Measurements from ENCODE around the gene GPR22. TPM values are rescaled to one million over a fixed set of nuclear protein-coding genes. Genes with fewer than 3 reads are reported as not detected.

GPR22 gene, protein sequence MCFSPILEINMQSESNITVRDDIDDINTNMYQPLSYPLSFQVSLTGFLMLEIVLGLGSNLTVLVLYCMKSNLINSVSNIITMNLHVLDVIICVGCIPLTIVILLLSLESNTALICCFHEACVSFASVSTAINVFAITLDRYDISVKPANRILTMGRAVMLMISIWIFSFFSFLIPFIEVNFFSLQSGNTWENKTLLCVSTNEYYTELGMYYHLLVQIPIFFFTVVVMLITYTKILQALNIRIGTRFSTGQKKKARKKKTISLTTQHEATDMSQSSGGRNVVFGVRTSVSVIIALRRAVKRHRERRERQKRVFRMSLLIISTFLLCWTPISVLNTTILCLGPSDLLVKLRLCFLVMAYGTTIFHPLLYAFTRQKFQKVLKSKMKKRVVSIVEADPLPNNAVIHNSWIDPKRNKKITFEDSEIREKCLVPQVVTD
- total RNA-seq, result not detected
- polyA plus RNA-seq, result not detected
- long read RNA-seq, donor 1, result 0 reads
- long read RNA-seq, donor 2, result 0 reads
- long read RNA-seq, donor 3, result 0 reads

DNA sequence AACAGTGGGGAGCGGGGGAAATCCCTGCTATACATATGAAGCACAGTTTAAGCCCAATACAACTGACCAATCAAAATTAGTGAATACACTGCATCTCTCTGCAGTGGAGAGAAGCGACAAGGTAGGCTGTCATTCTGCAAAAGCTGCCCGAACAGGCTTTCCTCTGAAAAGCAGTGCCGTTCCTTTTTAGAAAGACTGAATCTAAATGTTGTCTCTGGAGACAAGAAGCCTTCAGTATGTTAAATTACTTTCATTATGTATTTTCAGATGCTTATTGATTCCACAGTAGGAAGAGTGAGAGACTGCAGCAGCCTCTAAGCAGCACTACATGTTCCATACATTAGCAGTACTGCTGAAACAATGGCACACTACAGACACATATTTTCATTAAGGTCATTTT is at the start of gene GPR22:
TSS of gene GPR22 (plus strand) at position 129 of the 400 bp plus-strand sequence. CDS start 4,004 bp downstream, outside the sequence.
- no peak within 1 kb of the TSS for H3K4me3 ChIP-seq
- no peak for TF ChIP-seq POLR2A (IDR thresholded peaks at IDR 0.05)
- TF ChIP-seq, protein P1, sequence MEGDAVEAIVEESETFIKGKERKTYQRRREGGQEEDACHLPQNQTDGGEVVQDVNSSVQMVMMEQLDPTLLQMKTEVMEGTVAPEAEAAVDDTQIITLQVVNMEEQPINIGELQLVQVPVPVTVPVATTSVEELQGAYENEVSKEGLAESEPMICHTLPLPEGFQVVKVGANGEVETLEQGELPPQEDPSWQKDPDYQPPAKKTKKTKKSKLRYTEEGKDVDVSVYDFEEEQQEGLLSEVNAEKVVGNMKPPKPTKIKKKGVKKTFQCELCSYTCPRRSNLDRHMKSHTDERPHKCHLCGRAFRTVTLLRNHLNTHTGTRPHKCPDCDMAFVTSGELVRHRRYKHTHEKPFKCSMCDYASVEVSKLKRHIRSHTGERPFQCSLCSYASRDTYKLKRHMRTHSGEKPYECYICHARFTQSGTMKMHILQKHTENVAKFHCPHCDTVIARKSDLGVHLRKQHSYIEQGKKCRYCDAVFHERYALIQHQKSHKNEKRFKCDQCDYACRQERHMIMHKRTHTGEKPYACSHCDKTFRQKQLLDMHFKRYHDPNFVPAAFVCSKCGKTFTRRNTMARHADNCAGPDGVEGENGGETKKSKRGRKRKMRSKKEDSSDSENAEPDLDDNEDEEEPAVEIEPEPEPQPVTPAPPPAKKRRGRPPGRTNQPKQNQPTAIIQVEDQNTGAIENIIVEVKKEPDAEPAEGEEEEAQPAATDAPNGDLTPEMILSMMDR (IDR thresholded peaks at IDR 0.05), result no peak
- no peak for TF ChIP-seq EP300 (IDR thresholded peaks at IDR 0.05)
- H3K36me3 ChIP-seq, result no peaks in the 10 kb centered on the region
- 93 to 97% (median 95%) methylated on average over 4 of the region's 4 CpGs for WGBS, 3 donors
- H3K27ac ChIP-seq, result no peak within 1 kb of the TSS
- intact Hi-C loops (cut with DNase I), result loop anchor here in 1 of 4 donors (10.0 kb wide), 1 partner anchor 675 kb away; no protein-coding TSS in a partner anchor
- no peak for DNase-seq
- H3K9me3 ChIP-seq, result no peaks in the 10 kb centered on the region
- H3K27me3 ChIP-seq, result no peaks in the 10 kb centered on the region
- H3K4me1 ChIP-seq (ENCODE audit: insufficient read depth), result no peaks in the 10 kb centered on the region

DNA sequence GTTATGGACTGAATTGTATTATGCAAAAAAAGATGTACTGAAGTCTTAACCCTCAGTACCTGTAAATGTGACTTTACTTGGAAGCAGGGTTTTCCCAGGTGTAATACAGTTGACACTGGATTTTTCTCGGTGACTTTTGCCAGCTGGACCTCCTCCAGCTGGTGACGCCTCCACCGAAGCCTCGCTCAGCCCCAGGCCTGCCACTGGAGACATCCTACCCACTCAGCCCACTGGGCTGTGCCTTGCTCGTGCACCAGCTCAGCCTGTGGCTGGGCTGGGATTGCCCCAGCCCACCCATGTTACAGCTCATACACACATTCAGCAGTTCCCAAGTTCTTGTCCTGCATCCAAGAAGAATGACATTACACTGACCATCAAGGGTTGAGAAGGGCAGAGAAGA is 42.4 kb upstream of the GPR22 start:
- Histone ChIP-seq H3K4me1 (ENCODE audit: insufficient read depth) (no peaks in the 10 kb centered on the region), H3K27ac (no peak overlapping the region), H3K27me3 (no peaks in the 10 kb centered on the region), H3K36me3 (no peaks in the 10 kb centered on the region), H3K9me3 (no peaks in the 10 kb centered on the region), H3K4me3 (no peak overlapping the region)
- TF ChIP-seq EP300 (IDR thresholded peaks at IDR 0.05) (no peak), POLR2A (IDR thresholded peaks at IDR 0.05) (no peak)
- TF ChIP-seq, protein P1 (IDR thresholded peaks at IDR 0.05), result no peak
- DNase-seq, result no peak
- intact Hi-C loops (cut with DNase I), result no loop called here
- 87 to 93% (median 88%) methylated on average over 5 of the region's 5 CpGs for WGBS, 3 donors

DNA sequence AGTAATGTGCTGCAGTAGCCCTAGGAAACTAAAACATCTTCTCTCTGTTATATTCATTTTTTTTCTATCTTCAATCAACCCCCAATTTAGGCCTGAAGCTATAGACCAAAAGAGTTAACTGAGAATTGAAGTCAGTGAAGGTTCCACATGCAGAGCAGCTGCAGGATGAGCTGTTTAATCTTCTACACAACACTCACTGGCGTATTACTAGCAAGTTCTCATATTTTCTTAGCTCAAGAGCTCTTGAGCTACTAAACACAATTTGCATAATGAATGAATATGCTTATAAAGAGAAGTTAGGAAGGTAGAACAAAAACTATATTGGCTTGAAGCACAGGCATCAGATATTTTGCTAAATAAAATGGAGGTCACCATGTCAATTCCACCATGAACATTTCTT is 41.2 kb upstream of the GPR22 start:
- Histone ChIP-seq H3K36me3 (no peaks in the 10 kb centered on the region), H3K9me3 (no peaks in the 10 kb centered on the region), H3K4me3 (no peak overlapping the region), H3K4me1 (ENCODE audit: insufficient read depth) (no peaks in the 10 kb centered on the region), H3K27me3 (no peaks in the 10 kb centered on the region), H3K27ac (no peak overlapping the region)
- TF ChIP-seq POLR2A (IDR thresholded peaks at IDR 0.05), result no peak
- TF ChIP-seq, protein P1 (IDR thresholded peaks at IDR 0.05), result no peak
- no peak for TF ChIP-seq EP300 (IDR thresholded peaks at IDR 0.05)
- DNase-seq, result no peak
- intact Hi-C loops (cut with DNase I), result no loop called here
- WGBS, 3 donors, result 95 to 97% (median 97%) methylated on average over 1 of the region's 1 CpG

DNA sequence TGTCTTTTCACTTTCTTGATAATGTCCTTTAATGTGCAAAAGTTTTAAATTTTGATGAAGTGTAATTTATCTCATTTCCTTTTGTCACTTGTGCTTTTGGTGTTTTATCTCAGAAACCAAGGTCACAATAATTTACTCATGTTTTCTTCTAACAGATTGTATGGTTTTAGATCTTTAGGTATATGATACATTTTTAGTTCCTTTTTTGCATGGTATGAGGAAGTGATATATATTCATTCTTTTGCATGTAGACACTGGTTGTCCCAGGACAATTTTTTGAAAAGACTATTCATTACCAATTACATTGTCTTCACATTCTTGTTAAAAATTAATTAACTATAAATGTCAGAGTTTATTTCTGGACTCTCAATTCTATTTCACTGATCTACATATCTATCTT is 39.8 kb upstream of the GPR22 start:
- H3K4me1 ChIP-seq (ENCODE audit: insufficient read depth), result no peaks in the 10 kb centered on the region
- DNase-seq, result no peak
- H3K27me3 ChIP-seq, result no peaks in the 10 kb centered on the region
- intact Hi-C loops (cut with DNase I), result no loop called here
- TF ChIP-seq POLR2A (IDR thresholded peaks at IDR 0.05) (no peak), EP300 (IDR thresholded peaks at IDR 0.05) (no peak)
- TF ChIP-seq, protein P1 (IDR thresholded peaks at IDR 0.05), result no peak
- no peaks in the 10 kb centered on the region for H3K36me3 ChIP-seq
- no peak overlapping the region for H3K27ac ChIP-seq
- no peak overlapping the region for H3K4me3 ChIP-seq
- H3K9me3 ChIP-seq, result no peaks in the 10 kb centered on the region
